NCI-H2081 (cell line): ENCODE data around the gene CYGB.

Experiments used
- DNase-seq, 2 experiments: peaks; one replicate each; lab custom pipeline; 2025; lab: John Stamatoyannopoulos, UW

The CYGB gene

GRCh38 chr17:76500747-76501017 lies 36.8 kb downstream of the CYGB start:
- no peak for DNase-seq

GRCh38 chr17:76500074-76500746 lies 37.3 kb downstream of the CYGB start:
- no peak for DNase-seq

- DNase-seq, result no peak
Measured at GRCh38 chr17:76499267-76499667, 38.2 kb downstream of the CYGB start.

GRCh38 chr17:76498876-76499251 lies 38.6 kb downstream of the CYGB start:
- no peak for DNase-seq

GRCh38 chr17:76497979-76498875 lies 39.3 kb downstream of the CYGB start:
- DNase-seq, result peak in 1 of 2 experiments; percentile 12

GRCh38 chr17:76497699-76497978 lies 39.9 kb downstream of the CYGB start:
- no peak for DNase-seq

GRCh38 chr17:76496464-76496863 lies 41.0 kb downstream of the CYGB start:
- DNase-seq, result no peak

- DNase-seq, result no peak
Measured at GRCh38 chr17:76495663-76496400, 41.7 kb downstream of the CYGB start.

GRCh38 chr17:76493505-76494167 lies 43.9 kb downstream of the CYGB start:
- DNase-seq, result no peak

- DNase-seq, result peak; percentile 33 to 58
Measured at GRCh38 chr17:76492989-76493501, 44.5 kb downstream of the CYGB start.

- DNase-seq, result no peak
Measured at GRCh38 chr17:76492123-76492988, 45.2 kb downstream of the CYGB start.

GRCh38 chr17:76491271-76492122 lies 46.0 kb downstream of the CYGB start:
- DNase-seq, result no peak

- DNase-seq, result no peak
Measured at GRCh38 chr17:76490112-76490710, 47.3 kb downstream of the CYGB start.

GRCh38 chr17:76487451-76488192 lies 49.9 kb downstream of the CYGB start:
- DNase-seq, result no peak

GRCh38 chr17:76485569-76485968 lies 51.9 kb downstream of the CYGB start:
- DNase-seq, result peak; percentile 17 to 26

GRCh38 chr17:76484228-76484725 lies 53.2 kb downstream of the CYGB start:
- DNase-seq, result no peak

GRCh38 chr17:76481071-76481655 lies 56.3 kb downstream of the CYGB start:
- no peak for DNase-seq

- no peak for DNase-seq
Measured at GRCh38 chr17:76480632-76481031, 56.9 kb downstream of the CYGB start.
